Measurements from ENCODE around the gene RAB29. TPM values are rescaled to one million over a fixed set of nuclear protein-coding genes. Genes with fewer than 3 reads are reported as not detected.

Gene RAB29
- total and polyA plus RNA-seq, 2 donors (not counting 3 experiments of a cell fraction or from before 2014, with no cell fraction given): 18.1 to 18.8 TPM

DNA sequence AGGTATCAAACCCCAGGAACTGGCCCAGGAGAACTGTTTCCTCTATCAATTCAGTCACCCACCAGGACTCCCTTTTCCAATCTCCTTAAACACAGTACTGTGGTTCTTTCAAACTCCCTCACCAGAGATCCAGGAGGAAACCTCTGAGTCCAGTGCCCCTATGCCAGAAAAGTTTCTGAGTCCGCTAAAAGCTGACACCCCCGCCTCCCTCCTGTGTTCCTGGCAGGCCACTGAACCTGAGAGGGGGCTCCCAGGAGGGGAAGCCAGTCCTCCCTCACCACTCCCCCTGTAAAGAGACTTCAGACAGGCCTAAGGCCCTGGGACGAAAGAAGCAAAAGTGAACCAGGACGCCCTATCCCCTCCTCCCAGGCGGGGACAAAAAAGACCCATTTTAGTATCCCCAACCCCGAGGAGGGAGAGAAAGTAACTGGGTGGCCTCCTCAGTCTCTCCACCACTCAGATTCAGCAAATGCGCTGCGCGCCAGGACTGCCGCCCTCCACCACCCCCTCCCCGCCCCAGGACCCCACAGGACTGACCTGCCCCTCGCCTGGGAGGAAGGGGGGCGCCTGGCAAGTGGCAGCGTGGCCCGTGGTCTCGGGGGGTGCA, 37.1 kb upstream of the RAB29 start:
- intact Hi-C loops (cut with micrococcal nuclease) (loop anchor here (2.0 to 5.0 kb wide), 2 partner anchors 20 to 95 kb away; no protein-coding TSS in a partner anchor), dilution Hi-C loops (cut with MboI; ENCODE audit: extremely low pct_ligation_motif_present, low sequenced_read_pairs) (no loop called here)
- ChIA-PET CTCF (interaction anchor here (0.9 to 3.9 kb wide), 7 partner anchors 13 to 220 kb away, joined by 3 to 40 read pairs (median 9); no protein-coding TSS in a partner anchor), POLR2A (no interaction called here)
- peak overlapping the region; percentile 83 for H2AFZ ChIP-seq (ENCODE audit: low read depth, low read length)
- TF ChIP-seq FOS (IDR thresholded peaks at IDR 0.05; ENCODE audit: borderline replicate concordance, insufficient read depth, low read length) (no peak), EZH2 (IDR thresholded peaks at IDR 0.05; ENCODE audit: borderline replicate concordance, low read depth, low read length, severe bottlenecking) (no peak), MYC (IDR thresholded peaks at IDR 0.05; ENCODE audit: low read depth, low read length) (no peak), POLR2AphosphoS5 (IDR thresholded peaks at IDR 0.05; ENCODE audit: insufficient read depth, low read depth, low read length) (no peak), POLR2A (IDR thresholded peaks at IDR 0.05; ENCODE audit: low read depth, low read length) (no peak), GATA2 (IDR thresholded peaks at IDR 0.05; ENCODE audit: insufficient read depth, insufficient read length, low read depth, low read length) (no peak), MAX (IDR thresholded peaks at IDR 0.05; ENCODE audit: insufficient read depth, insufficient read length) (no peak), JUN (IDR thresholded peaks at IDR 0.05; ENCODE audit: borderline replicate concordance, insufficient read depth, insufficient read length, low read depth) (no peak)
- TF ChIP-seq, protein P1, sequence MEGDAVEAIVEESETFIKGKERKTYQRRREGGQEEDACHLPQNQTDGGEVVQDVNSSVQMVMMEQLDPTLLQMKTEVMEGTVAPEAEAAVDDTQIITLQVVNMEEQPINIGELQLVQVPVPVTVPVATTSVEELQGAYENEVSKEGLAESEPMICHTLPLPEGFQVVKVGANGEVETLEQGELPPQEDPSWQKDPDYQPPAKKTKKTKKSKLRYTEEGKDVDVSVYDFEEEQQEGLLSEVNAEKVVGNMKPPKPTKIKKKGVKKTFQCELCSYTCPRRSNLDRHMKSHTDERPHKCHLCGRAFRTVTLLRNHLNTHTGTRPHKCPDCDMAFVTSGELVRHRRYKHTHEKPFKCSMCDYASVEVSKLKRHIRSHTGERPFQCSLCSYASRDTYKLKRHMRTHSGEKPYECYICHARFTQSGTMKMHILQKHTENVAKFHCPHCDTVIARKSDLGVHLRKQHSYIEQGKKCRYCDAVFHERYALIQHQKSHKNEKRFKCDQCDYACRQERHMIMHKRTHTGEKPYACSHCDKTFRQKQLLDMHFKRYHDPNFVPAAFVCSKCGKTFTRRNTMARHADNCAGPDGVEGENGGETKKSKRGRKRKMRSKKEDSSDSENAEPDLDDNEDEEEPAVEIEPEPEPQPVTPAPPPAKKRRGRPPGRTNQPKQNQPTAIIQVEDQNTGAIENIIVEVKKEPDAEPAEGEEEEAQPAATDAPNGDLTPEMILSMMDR (IDR thresholded peaks at IDR 0.05; ENCODE audit: extremely low read depth in 1 of 2, insufficient read depth in 1 of 2, low read depth in 1 of 2, low read length in 2 of 2): no peak
- FAIRE-seq (no peak), DNase-seq (ENCODE audit: low read depth, low spot score) (peak; percentile 47)
- peak overlapping the region; percentile 74 for H3K9ac ChIP-seq (replicated peaks; ENCODE audit: extremely low read depth, insufficient read depth, low read length)
- no peaks in the 10 kb centered on the region for H3K9me3 ChIP-seq (replicated peaks; ENCODE audit: control insufficient read depth, insufficient read depth, low read length)
- peak overlapping the region; percentile 90 for H3K4me2 ChIP-seq (ENCODE audit: insufficient read depth, low read length)
- H3K9me1 ChIP-seq (replicated peaks; ENCODE audit: control insufficient read depth, extremely low read depth, insufficient read depth, low read length): no peaks in the 10 kb centered on the region
- peak overlapping the region; percentile 45 for H3K27ac ChIP-seq (ENCODE audit: insufficient read depth, low read depth, low read length)
- H3K4me3 ChIP-seq (replicated peaks in 1 of 3; ENCODE audit: insufficient read depth in 1 of 3, low read depth in 1 of 3, low read length in 3 of 3): peak overlapping the region; percentile 49 to 78 (median 76)
- BruUV-seq (replicated peaks): TSS peak; percentile 27
- no peaks in the 10 kb centered on the region for H3K27me3 ChIP-seq (ENCODE audit: control insufficient read depth in 2 of 2, insufficient read depth in 2 of 2, low read length in 2 of 2)
- peaks cover 10% of the 10 kb centered on the region for H3K4me1 ChIP-seq (ENCODE audit: control insufficient read depth, extremely low read depth, insufficient read depth, low read length)
- H4K20me1 ChIP-seq (replicated peaks; ENCODE audit: control insufficient read depth, extremely low read depth, insufficient read depth, low read length): no peaks in the 10 kb centered on the region
- H3K36me3 ChIP-seq (ENCODE audit: control insufficient read depth in 2 of 2, extremely low read depth in 1 of 2, insufficient read depth in 2 of 2, low read length in 2 of 2): no peaks in the 10 kb centered on the region
- H3K79me2 ChIP-seq (ENCODE audit: control insufficient read depth, insufficient read depth, low read length): peaks cover 3% of the 10 kb centered on the region

Data from endothelial cell of umbilical vein (primary cell).